ENCODE results near the gene MSANTD2.

MSANTD2 gene

DNA sequence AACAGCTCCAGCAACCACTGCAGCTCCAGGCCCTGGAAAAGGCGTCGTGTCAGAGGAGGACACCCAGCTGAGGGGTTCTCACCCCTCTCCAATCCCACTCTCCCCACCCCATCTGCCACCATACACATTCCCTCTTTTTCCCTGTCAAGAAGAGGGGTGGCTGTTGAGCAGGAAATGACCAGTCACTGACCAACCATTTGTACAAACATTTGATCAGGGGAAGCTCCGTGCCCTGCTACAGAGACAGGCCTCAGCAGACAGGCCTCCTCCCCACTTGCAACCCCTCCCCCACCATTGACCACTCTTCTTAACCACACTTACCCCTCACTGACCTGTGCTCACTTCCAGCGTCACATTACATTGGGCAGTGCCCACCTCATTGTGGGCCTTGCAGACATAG is 45.9 kb downstream of the MSANTD2 start:
- Histone ChIP-seq H3K27ac (ENCODE audit: poor library complexity, severe bottlenecking) (no peak overlapping the region), H3K4me1 (ENCODE audit: insufficient read depth, poor library complexity, severe bottlenecking) (peaks cover 9% of the 10 kb centered on the region), H3K4me3 (ENCODE audit: severe bottlenecking) (no peak overlapping the region), H3K9me3 (ENCODE audit: severe bottlenecking) (no peaks in the 10 kb centered on the region), H3K36me3 (ENCODE audit: low read depth) (no peaks in the 10 kb centered on the region), H3K27me3 (ENCODE audit: insufficient read depth, poor library complexity, severe bottlenecking) (peaks cover 12% of the 10 kb centered on the region)
- TF ChIP-seq CTCF (IDR thresholded peaks at IDR 0.05; ENCODE audit: poor library complexity, severe bottlenecking), result no peak
- ATAC-seq (ENCODE audit: low read depth), result no peak
- DNase-seq (ENCODE audit: low spot score), result no peak

DNA sequence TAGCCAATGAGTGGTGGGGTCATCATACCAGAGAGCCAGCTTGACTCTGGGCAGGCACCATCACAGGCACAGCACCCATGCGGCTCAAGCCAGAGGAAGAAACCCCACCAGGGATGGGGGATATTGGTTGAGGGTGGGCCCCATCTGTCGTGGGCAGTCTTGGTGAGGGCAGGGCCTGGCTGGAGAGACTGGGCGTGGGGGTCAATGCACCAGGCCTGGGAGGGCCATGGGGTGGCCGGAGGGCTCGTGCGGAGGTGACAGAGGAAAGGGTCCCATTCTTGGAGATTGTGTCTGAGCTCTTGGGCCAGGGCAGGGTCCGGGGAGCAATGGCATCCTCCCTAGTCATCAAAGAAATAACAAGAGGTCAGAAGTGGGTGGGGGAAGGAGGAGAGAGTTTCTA is 46.6 kb downstream of the MSANTD2 start:
- H3K27me3 ChIP-seq (ENCODE audit: insufficient read depth, poor library complexity, severe bottlenecking), result peaks cover 7% of the 10 kb centered on the region
- no peak for DNase-seq (ENCODE audit: low spot score)
- no peak for ATAC-seq (ENCODE audit: low read depth)
- no peaks in the 10 kb centered on the region for H3K9me3 ChIP-seq (ENCODE audit: severe bottlenecking)
- H3K27ac ChIP-seq (ENCODE audit: poor library complexity, severe bottlenecking), result no peak overlapping the region
- H3K36me3 ChIP-seq (ENCODE audit: low read depth), result no peaks in the 10 kb centered on the region
- TF ChIP-seq CTCF (IDR thresholded peaks at IDR 0.05; ENCODE audit: poor library complexity, severe bottlenecking), result no peak
- H3K4me3 ChIP-seq (ENCODE audit: severe bottlenecking), result no peak overlapping the region
- H3K4me1 ChIP-seq (ENCODE audit: insufficient read depth, poor library complexity, severe bottlenecking), result peaks cover 9% of the 10 kb centered on the region

DNA sequence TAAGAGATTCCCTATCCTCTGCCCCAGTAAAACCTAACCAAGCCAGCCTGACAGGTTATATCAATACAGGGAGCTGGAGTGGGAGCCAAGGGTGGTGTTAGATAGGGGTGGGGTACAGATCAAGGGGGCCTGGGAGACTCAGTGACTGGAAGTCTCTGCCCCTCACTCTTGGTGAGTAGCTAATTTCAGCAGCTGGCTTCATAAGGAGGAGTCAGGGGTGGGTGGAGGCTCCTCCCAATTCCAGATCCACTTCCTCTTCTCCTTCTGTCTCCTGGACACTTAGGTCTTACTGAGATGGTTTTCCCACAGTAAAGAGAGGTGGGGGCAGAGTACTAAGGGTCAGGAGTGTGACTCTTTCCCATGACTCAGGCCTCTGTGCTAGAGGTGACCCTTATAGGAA is 47.0 kb downstream of the MSANTD2 start:
- TF ChIP-seq CTCF (IDR thresholded peaks at IDR 0.05; ENCODE audit: poor library complexity, severe bottlenecking), result no peak
- no peak overlapping the region for H3K4me3 ChIP-seq (ENCODE audit: severe bottlenecking)
- DNase-seq (ENCODE audit: low spot score) (no peak), ATAC-seq (ENCODE audit: low read depth) (no peak)
- H3K36me3 ChIP-seq (ENCODE audit: low read depth), result no peaks in the 10 kb centered on the region
- peaks cover 5% of the 10 kb centered on the region for H3K4me1 ChIP-seq (ENCODE audit: insufficient read depth, poor library complexity, severe bottlenecking)
- H3K27me3 ChIP-seq (ENCODE audit: insufficient read depth, poor library complexity, severe bottlenecking), result peaks cover 3% of the 10 kb centered on the region
- no peak overlapping the region for H3K27ac ChIP-seq (ENCODE audit: poor library complexity, severe bottlenecking)
- H3K9me3 ChIP-seq (ENCODE audit: severe bottlenecking), result no peaks in the 10 kb centered on the region

DNA sequence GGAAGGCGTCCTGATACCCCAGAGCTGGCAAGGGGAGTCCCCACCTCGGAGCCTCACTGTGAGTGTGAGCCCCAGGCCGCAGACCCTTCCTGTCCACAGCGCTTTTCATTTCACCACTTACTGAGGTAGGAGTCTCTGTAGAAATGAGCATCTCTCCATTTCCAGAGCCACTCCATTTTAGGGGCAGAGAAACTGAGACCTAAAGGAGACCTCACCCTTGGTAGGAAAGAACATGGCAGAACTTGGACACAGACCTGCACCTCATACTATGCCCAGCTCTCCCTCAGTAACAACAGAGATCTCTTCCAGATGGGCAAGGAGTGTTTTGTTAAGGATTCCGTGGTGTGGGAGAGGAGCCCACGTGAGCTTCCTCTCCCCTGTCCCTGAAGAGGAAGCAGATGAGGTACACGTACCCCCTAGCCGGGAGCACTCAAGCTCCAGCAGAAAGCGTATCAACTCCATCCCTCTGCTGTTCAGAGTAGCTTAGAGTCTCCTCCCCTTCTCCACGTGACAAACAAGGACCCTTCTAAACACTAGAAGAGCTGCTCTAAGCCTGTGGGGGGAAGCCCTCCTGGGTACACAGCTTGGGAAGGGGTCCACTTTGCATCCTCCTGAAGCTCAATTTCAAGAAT is 47.6 kb downstream of the MSANTD2 start:
- no peaks in the 10 kb centered on the region for H3K27me3 ChIP-seq (ENCODE audit: insufficient read depth, poor library complexity, severe bottlenecking)
- no peaks in the 10 kb centered on the region for H3K4me1 ChIP-seq (ENCODE audit: insufficient read depth, poor library complexity, severe bottlenecking)
- no peaks in the 10 kb centered on the region for H3K36me3 ChIP-seq (ENCODE audit: low read depth)
- no peaks in the 10 kb centered on the region for H3K9me3 ChIP-seq (ENCODE audit: severe bottlenecking)
- DNase-seq (ENCODE audit: low spot score) (no peak), ATAC-seq (ENCODE audit: low read depth) (no peak)
- no peak overlapping the region for H3K4me3 ChIP-seq (ENCODE audit: severe bottlenecking)
- H3K27ac ChIP-seq (ENCODE audit: poor library complexity, severe bottlenecking), result no peak overlapping the region
- TF ChIP-seq CTCF (IDR thresholded peaks at IDR 0.05; ENCODE audit: poor library complexity, severe bottlenecking), result no peak

DNA sequence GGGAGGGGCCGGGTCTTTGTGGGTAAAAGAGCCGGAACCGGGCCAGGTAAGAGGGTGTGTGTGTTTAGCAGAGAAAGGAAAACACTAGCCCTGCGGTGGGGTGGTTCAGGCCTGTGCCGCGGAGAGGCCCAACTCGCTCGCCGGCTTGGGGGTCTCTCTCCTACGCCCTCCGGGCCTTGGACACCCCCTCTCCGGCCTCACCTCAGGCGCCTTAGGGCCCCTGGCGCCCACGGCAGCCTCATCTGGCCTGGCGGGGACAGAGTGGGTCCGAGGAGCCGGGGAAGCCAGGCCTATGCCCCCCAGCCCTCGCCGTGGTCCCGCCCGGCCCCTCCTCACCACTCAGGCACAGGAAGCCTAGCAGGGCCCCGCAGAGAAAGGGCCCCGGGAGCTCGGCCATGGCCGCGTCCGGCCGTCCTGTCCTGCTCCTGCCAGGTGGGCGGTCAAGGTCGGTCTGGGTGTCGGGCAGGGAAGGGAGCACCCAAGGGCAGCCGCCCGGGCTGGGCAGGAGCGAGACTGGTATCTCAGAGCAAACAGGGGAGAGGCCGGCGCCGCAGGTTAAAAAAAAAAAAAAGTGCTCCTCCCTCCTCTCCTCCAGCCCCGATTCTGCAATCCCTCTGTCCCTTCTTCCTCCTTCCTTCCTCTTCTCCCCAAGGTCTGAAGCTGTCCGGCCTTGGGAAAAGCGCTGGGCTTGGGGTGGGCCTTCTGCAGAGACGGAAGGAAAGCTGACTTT is 48.3 kb downstream of the MSANTD2 start, which contains the start of gene VSIG2:
Gene VSIG2 (minus strand): TSS at position 515 of the 730 bp plus-strand sequence. CDS start 118 bp downstream, at position 397.
- Histone ChIP-seq H3K4me3 (ENCODE audit: severe bottlenecking) (no peak within 1 kb of the TSS), H3K27me3 (ENCODE audit: insufficient read depth, poor library complexity, severe bottlenecking) (no peaks in the 10 kb centered on the region), H3K9me3 (ENCODE audit: severe bottlenecking) (no peaks in the 10 kb centered on the region), H3K27ac (ENCODE audit: poor library complexity, severe bottlenecking) (no peak within 1 kb of the TSS), H3K4me1 (ENCODE audit: insufficient read depth, poor library complexity, severe bottlenecking) (peaks cover 3% of the 10 kb centered on the region), H3K36me3 (ENCODE audit: low read depth) (no peaks in the 10 kb centered on the region)
- ATAC-seq (ENCODE audit: low read depth) (no peak), DNase-seq (ENCODE audit: low spot score) (no peak)
- no peak for TF ChIP-seq CTCF (IDR thresholded peaks at IDR 0.05; ENCODE audit: poor library complexity, severe bottlenecking)
